NCI-H2196 (cell line): ENCODE data around the gene HES6.

Experiments
- DNase-seq: peaks from one replicate; lab custom pipeline; 2025; ENCODE audit not compliant: unreplicated experiment; lab: John Stamatoyannopoulos, UW

The HES6 gene

GRCh38 chr2:238203094-238203972 is 36.5 kb downstream of the HES6 start, which contains the start of gene ILKAP:
Gene ILKAP (minus strand): TSS chr2:238203695. CDS start chr2:238203553, 142 bp downstream.
- DNase-seq: peak; percentile 92

DNA sequence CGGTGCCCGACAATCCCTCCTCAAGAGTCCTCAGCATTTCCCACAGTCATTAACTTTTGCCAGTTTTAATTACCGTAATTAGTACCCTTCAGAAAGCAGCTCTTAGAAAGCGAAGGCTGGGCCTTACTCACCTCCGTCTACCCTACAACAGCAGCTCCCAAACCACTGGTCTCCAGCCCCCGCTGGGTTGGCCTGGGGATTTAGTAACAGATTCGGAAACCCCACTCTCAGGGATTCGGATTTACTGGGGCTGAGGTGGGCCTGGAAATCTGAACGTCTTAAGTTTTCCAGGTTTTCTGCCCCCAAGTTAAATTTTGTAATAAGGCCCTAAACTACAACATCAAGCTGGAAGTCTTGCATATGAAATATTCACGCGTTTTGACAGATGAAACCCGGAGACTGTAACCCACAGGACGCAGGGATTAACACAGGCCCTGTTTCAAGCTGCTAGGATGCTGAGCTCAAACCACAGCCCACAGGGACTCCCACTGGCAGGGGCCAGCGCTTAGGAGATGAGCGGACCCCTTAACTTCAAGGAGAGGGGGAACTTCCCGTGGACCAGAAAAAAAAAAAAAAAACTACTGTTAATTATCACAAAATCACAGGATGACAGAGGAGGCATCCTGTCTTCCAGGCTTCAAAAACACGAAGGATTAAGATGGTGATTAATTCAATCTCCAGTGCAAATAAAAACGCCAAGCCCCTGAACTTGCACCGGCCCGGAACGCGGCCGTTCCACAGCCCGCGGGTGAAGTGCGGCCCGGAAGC is 37.3 kb downstream of the HES6 start:
- no peak for DNase-seq

- DNase-seq: no peak
Measured at GRCh38 chr2:238190445-238190844, 49.4 kb downstream of the HES6 start.
